ENCODE results near the gene PTOV1. TPM values are rescaled to one million over a fixed set of nuclear protein-coding genes. Genes with fewer than 3 reads are reported as not detected.

Gene PTOV1
- polyA plus RNA-seq, 1 donor = 296 TPM

DNA sequence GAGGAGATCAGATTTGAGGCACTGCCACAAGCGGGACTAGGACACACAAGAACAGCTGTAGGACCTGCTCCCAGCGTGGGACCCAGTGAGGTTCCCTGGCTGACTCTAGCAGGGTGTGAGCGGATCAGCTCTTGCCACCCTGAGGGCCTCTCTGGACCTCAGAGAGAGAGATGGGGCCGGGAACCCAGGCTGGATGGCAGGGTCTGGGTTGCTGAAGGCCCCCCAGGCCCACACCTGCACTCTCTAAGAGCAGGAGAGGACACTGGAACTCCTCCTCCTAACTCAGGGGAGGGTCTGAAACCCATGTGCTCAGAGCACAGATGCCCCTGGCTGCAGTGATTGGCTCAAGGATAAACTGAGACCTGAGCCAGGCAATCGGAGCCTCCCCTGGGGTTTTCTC, 59.2 kb downstream of the PTOV1 start:
- no peak for DNase-seq

Other genes starting within 250 kb of the PTOV1 start
- 16.2 TPM for gene RRAS, start 211.0 kb upstream of the PTOV1 start, polyA plus RNA-seq (ENCODE audit: insufficient read length)
- gene SCAF1, start 208.9 kb upstream of the PTOV1 start, polyA plus RNA-seq (ENCODE audit: insufficient read length) = 28.7 TPM
- gene IRF3, start 185.3 kb upstream of the PTOV1 start, polyA plus RNA-seq (ENCODE audit: insufficient read length) = 53.2 TPM
- gene BCL2L12, start 185.2 kb upstream of the PTOV1 start, polyA plus RNA-seq (ENCODE audit: insufficient read length) = 20.7 TPM
- gene PRMT1, start 173.9 kb upstream of the PTOV1 start, polyA plus RNA-seq (ENCODE audit: insufficient read length) = 202 TPM
- 1.3 TPM for gene ADM5, start 161.6 kb upstream of the PTOV1 start, polyA plus RNA-seq (ENCODE audit: insufficient read length)
- 11.5 TPM for gene CPT1C, start 160.0 kb upstream of the PTOV1 start, polyA plus RNA-seq (ENCODE audit: insufficient read length)
- gene TSKS, start 87.9 kb upstream of the PTOV1 start, polyA plus RNA-seq (ENCODE audit: insufficient read length) = 0.08 TPM
- 52.9 TPM for gene AP2A1, start 84.2 kb upstream of the PTOV1 start, polyA plus RNA-seq (ENCODE audit: insufficient read length)
- gene FUZ, start 37.9 kb upstream of the PTOV1 start, polyA plus RNA-seq (ENCODE audit: insufficient read length) = 33.9 TPM
- 71.9 TPM for gene MED25, start 32.9 kb upstream of the PTOV1 start, polyA plus RNA-seq (ENCODE audit: insufficient read length)
- 71.5 TPM for gene PNKP, start 16.4 kb downstream of the PTOV1 start, polyA plus RNA-seq (ENCODE audit: insufficient read length)
- gene AKT1S1, start 26.2 kb downstream of the PTOV1 start, polyA plus RNA-seq (ENCODE audit: insufficient read length) = 26.1 TPM
- gene TBC1D17, start 26.5 kb downstream of the PTOV1 start, polyA plus RNA-seq (ENCODE audit: insufficient read length) = 39.7 TPM
- gene IL4I1, start 45.7 kb downstream of the PTOV1 start, polyA plus RNA-seq (ENCODE audit: insufficient read length) = 2.7 TPM
- gene ATF5, start 78.0 kb downstream of the PTOV1 start, polyA plus RNA-seq (ENCODE audit: insufficient read length) = 20.0 TPM
- gene NUP62, start 78.3 kb downstream of the PTOV1 start, polyA plus RNA-seq (ENCODE audit: insufficient read length) = 61.9 TPM
- gene SIGLEC11, start 110.0 kb downstream of the PTOV1 start, polyA plus RNA-seq (ENCODE audit: insufficient read length) = 4.1 TPM
- 48.2 TPM for gene VRK3, start 174.2 kb downstream of the PTOV1 start, polyA plus RNA-seq (ENCODE audit: insufficient read length)
- gene ZNF473, start 174.8 kb downstream of the PTOV1 start, polyA plus RNA-seq (ENCODE audit: insufficient read length) = 19.1 TPM